Measurements from ENCODE around the gene UBE2K.
A peak's percentile ranks its signal among the peaks of the same experiment; 100 is the strongest.
"Not testable (repeated sequence)": the region's sequence is repeated elsewhere in the genome, so short reads cannot be mapped to it uniquely, and the experiment has no call there.

Gene UBE2K

GRCh38 chr4:39697740-39698423 lies at the start of gene UBE2K:
TSS of gene UBE2K (plus strand) at chr4:39698136. CDS start at chr4:39698328, 192 bp downstream.
- TF ChIP-seq ZFX (IDR thresholded peaks at IDR 0.05) (0 out of 2 replicates have a peak, but pooled peaks have one; percentile 7), CTCF (conservative IDR thresholded peaks at IDR 0.05) (no peak)

GRCh38 chr4:39648213-39648612 lies 49.7 kb upstream of the UBE2K start:
- H3K27ac ChIP-seq, result no peak overlapping the region
- no peak for TF ChIP-seq CTCF (conservative IDR thresholded peaks at IDR 0.05)
- no peak for TF ChIP-seq ZFX (IDR thresholded peaks at IDR 0.05)

More at GRCh38 chr4:39697740-39698423, at the start of gene UBE2K:
- peak within 1 kb of the TSS; percentile 95 for H3K27ac ChIP-seq

- TF ChIP-seq CTCF (conservative IDR thresholded peaks at IDR 0.05), result no peak
- no peak for TF ChIP-seq ZFX (IDR thresholded peaks at IDR 0.05)
- no peak overlapping the region for H3K27ac ChIP-seq
Observed at GRCh38 chr4:39648827-39649558, 48.9 kb upstream of the UBE2K start.

GRCh38 chr4:39649639-39650265 lies 48.2 kb upstream of the UBE2K start:
- H3K27ac ChIP-seq, result no peak overlapping the region
- no peak for TF ChIP-seq ZFX (IDR thresholded peaks at IDR 0.05)
- TF ChIP-seq CTCF (conservative IDR thresholded peaks at IDR 0.05), result no peak

GRCh38 chr4:39651586-39651985 lies 46.4 kb upstream of the UBE2K start:
- H3K27ac ChIP-seq, result not testable (repeated sequence)

GRCh38 chr4:39655211-39655610 lies 42.7 kb upstream of the UBE2K start:
- no peak overlapping the region for H3K27ac ChIP-seq
- no peak for TF ChIP-seq ZFX (IDR thresholded peaks at IDR 0.05)
- TF ChIP-seq CTCF (conservative IDR thresholded peaks at IDR 0.05), result no peak

- H3K27ac ChIP-seq, result 0 out of 2 replicates have a peak overlapping the region, but pooled peaks have one; percentile 15
- no peak for TF ChIP-seq CTCF (conservative IDR thresholded peaks at IDR 0.05)
- no peak for TF ChIP-seq ZFX (IDR thresholded peaks at IDR 0.05)
Observed at GRCh38 chr4:39655876-39656275, 42.1 kb upstream of the UBE2K start.

- peak overlapping the region; percentile 15; the same call in 1 of the 2 replicates for H3K27ac ChIP-seq
Observed at GRCh38 chr4:39656638-39657037, 41.3 kb upstream of the UBE2K start.

Data from C4-2B (cell line).